K562 (cell line): ENCODE results near the gene ETFRF1. TPM values are rescaled to one million over a fixed set of nuclear protein-coding genes. Genes with fewer than 3 reads are reported as not detected.

Experiments used
- ATF1 ChIP-seq, 2 experiments: fragments of 450-650 bp in 1 of 2; IDR thresholded peaks; 2 replicates each; pipeline ENCODE4 v1.6.1; 2016; ENCODE audit warnings: missing compliant biosample characterization in 1 of 2, missing genetic modification characterization in 1 of 2
- CUX1 ChIP-seq: fragments of 200-800 bp; sonication (Bioruptor generic); IDR thresholded peaks from 2 replicates; pipeline ENCODE4 v1.6.1; 2016; ENCODE audit warnings: missing genetic modification characterization, missing compliant biosample characterization
- ETV6 ChIP-seq, 3 experiments: fragments of 150-350 bp in 1 of 3; sonication (generic) in 1 of 3; formaldehyde crosslinking in 1 of 3; IDR thresholded peaks; 2 replicates each; pipeline versions ENCODE4 v1.6.1 to v1.8.0; 2014 to 2022; ENCODE audit warnings: borderline replicate concordance in 2 of 3, low read depth in 2 of 3, antibody characterized with exemption in 1 of 3, low read length in 1 of 3, mild to moderate bottlenecking in 1 of 3, missing genetic modification reagents in 1 of 3
- HNRNPH1 ChIP-seq: fragments of 200-400 bp; formaldehyde crosslinking; optimal IDR thresholded peaks from 2 replicates; pipeline ENCODE3; 2017; ENCODE audit warnings: low read depth, mild to moderate bottlenecking, low read length, moderate library complexity
- KLF16 ChIP-seq: IDR thresholded peaks from 2 replicates; pipeline ENCODE4 v1.6.1; 2016; ENCODE audit warnings: antibody characterized with exemption
- NFRKB ChIP-seq: fragments of 450-650 bp; IDR thresholded peaks from 2 replicates; pipeline ENCODE4 v1.6.1; 2016; ENCODE audit warnings: low read depth
- RAD51 ChIP-seq: fragments of 450-650 bp; IDR thresholded peaks from 2 replicates; pipeline ENCODE4 v1.7.1; 2016; ENCODE audit warnings: low read depth, mild to moderate bottlenecking, borderline replicate concordance
- RBBP5 ChIP-seq: fragments of 200-600 bp; sonication (generic); IDR thresholded peaks from 2 replicates; pipeline ENCODE4 v1.6.1; 2012; ENCODE audit warnings: borderline replicate concordance, mild to moderate bottlenecking, low read length, control low read depth, inconsistent platforms; ENCODE audit not compliant: insufficient read depth, poor library complexity, severe bottlenecking
- SIN3A ChIP-seq, 2 experiments: fragments of 150-350 bp in 1 of 2; IDR thresholded peaks; 2 replicates each; pipeline ENCODE4 v1.6.1; 2011 to 2016; ENCODE audit warnings: borderline replicate concordance in 2 of 2, low read depth in 2 of 2, low read length in 2 of 2, mild to moderate bottlenecking in 2 of 2, moderate library complexity in 2 of 2; ENCODE audit not compliant: control insufficient read depth in 1 of 2
- SRSF9 ChIP-seq: fragments of 200-400 bp; formaldehyde crosslinking; IDR thresholded peaks from 2 replicates; pipeline ENCODE4 v1.6.1; 2017; ENCODE audit warnings: low read depth, low read length, borderline replicate concordance
- THRAP3 ChIP-seq: fragments of 450-650 bp; IDR thresholded peaks from 2 replicates; pipeline ENCODE4 v1.6.1; 2016; ENCODE audit warnings: mild to moderate bottlenecking, inconsistent platforms, borderline replicate concordance
- ZBTB17 ChIP-seq: fragments of 450-650 bp; formaldehyde crosslinking; IDR thresholded peaks from 2 replicates; pipeline ENCODE4 v1.4.0; 2020; ENCODE audit warnings: mild to moderate bottlenecking
- ZBTB7A ChIP-seq: IDR thresholded peaks from 2 replicates; pipeline ENCODE4 v1.6.1; 2011; ENCODE audit warnings: low read depth, mild to moderate bottlenecking, low read length, moderate library complexity, borderline replicate concordance; ENCODE audit not compliant: control insufficient read depth
- ZNF121 ChIP-seq: sonication (generic); formaldehyde crosslinking; conservative IDR thresholded peaks from 2 replicates; pipeline ENCODE4 v1.8.0; 2022; ENCODE audit warnings: missing genetic modification reagents
- ZNF583 ChIP-seq: fragments of 250-450 bp; sonication (Bioruptor Pico); IDR thresholded peaks from 2 replicates; pipeline ENCODE4 v1.4.0; 2020
- ZNF584 ChIP-seq: fragments of 200-800 bp; sonication (Bioruptor generic); IDR thresholded peaks from 2 replicates; pipeline ENCODE4 v1.6.1; 2016; ENCODE audit warnings: low read depth, mild to moderate bottlenecking, missing genetic modification characterization, missing compliant biosample characterization
- polyA plus RNA-seq, 8 experiments: library from polyadenylated mRNA; depleted of rRNA in 4 of 8; stranded (reverse) in 5 of 8; unstranded in 3 of 8; fragments of >200 nt; fragmentation: Nextera tagmentation in 2 of 8; fragmentation: Illumina TruSeq in 1 of 8; extraction: Ambion mirVana in 2 of 8; extraction: Trizol in 1 of 8; gene quantifications; 2 replicates each; pipeline versions ENCODE4 v1.2.1 to v1.2.3, GENCODE V29; 2011 to 2014; ENCODE audit warnings: inconsistent platforms in 1 of 8, missing spikeins in 1 of 8
- total RNA-seq, 7 experiments: library from RNA; depleted of rRNA in 6 of 7; stranded (reverse); fragments of >200 nt in 6 of 7; fragmentation: Illumina TruSeq in 2 of 7; extraction: Trizol in 2 of 7; gene quantifications; 2 replicates each; pipeline versions ENCODE4 v1.2.1 to v1.2.3, GENCODE V29; 2011 to 2021; ENCODE audit warnings: low replicate concordance in 1 of 7
- TF ChIP-seq, protein P1 (sequence below), 2 experiments: fragments of 450-650 bp; IDR thresholded peaks; 2 replicates each; pipeline ENCODE4 v1.6.1; 2016
- TF ChIP-seq, protein P2 (sequence below): fragments of 450-650 bp; IDR thresholded peaks from 2 replicates; pipeline ENCODE4 v1.7.0; 2016; ENCODE audit warnings: borderline replicate concordance

Gene ETFRF1
- total and polyA plus RNA-seq, 9 of the 15 experiments (the other 6 are each of a cell fraction or from before 2014, with no cell fraction given), result 16.1 to 107 (median 33.7) TPM

DNA sequence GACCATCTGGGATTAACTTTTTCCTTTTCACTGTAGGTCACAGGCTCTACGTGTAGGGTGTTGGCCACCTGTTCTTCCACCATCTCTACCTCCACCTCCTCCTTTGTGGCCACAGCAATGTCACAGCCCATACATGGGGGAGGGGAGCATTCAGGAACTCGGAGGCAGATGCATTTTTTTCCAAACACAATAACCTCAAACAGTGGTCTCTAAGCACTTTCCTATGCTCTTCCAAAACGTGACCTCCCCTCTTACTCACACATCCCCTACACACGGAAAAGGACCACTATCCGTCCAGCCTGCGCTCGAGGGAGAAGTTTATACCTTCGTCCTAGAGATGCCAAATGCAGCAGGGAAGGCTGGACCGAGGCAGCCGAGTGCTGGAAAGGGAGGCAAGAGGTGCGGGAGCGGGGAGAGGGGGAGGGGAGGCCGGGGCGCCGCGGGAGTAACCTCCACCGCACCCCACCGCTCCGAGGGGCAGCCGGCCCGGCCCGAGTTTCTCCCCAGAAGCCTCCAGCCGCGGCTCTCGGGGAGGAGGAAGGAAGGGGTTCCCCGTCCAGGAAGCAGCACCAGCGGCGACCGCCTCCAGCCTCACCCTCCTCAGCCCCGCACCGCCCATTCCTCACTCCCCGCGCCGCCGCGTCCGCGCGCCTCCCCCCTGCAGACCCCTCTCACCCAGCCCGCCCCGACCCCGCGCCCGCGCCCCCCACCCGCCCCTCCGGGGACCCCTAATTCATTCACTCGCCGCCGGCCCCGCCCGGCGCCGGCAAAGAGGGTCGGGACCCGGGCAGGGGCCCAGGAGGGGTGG lies 55.1 kb downstream of the ETFRF1 start (continued):
- TF ChIP-seq THRAP3 (no peak), ZNF584 (CRISPR knock-in tag) (no peak), ZBTB17 (CRISPR knock-in tag) (peak; percentile 83), ATF1 (CRISPR knock-in tag; IDR thresholded peaks at IDR 0.05) (no peak), ATF1 (tag; IDR thresholded peaks at IDR 0.05) (no peak), RBBP5 (peak; percentile 16), SIN3A (IDR thresholded peaks at IDR 0.05; ENCODE audit: borderline replicate concordance in 2 of 2, control insufficient read depth in 1 of 2, low read depth in 2 of 2, low read length in 2 of 2) (0 out of 4 replicates have a peak, but pooled peaks of 1 of the 2 experiments have one; percentile 1), SRSF9 (no peak), CUX1 (no peak), ZBTB7A (peak; percentile 68; the same call in 1 of the 2 replicates), RAD51 (no peak), NFRKB (no peak), KLF16 (no peak), HNRNPH1 (no peak), ZNF583 (CRISPR knock-in tag) (no peak), ETV6 (IDR thresholded peaks at IDR 0.05; ENCODE audit: borderline replicate concordance in 1 of 2, low read depth in 2 of 2, low read length in 1 of 2) (no peak), ETV6 (CRISPR knock-in tag; IDR thresholded peaks at IDR 0.05; ENCODE audit: borderline replicate concordance) (no peak), ZNF121 (CRISPR knock-in tag) (no peak)
- TF ChIP-seq, protein P1, sequence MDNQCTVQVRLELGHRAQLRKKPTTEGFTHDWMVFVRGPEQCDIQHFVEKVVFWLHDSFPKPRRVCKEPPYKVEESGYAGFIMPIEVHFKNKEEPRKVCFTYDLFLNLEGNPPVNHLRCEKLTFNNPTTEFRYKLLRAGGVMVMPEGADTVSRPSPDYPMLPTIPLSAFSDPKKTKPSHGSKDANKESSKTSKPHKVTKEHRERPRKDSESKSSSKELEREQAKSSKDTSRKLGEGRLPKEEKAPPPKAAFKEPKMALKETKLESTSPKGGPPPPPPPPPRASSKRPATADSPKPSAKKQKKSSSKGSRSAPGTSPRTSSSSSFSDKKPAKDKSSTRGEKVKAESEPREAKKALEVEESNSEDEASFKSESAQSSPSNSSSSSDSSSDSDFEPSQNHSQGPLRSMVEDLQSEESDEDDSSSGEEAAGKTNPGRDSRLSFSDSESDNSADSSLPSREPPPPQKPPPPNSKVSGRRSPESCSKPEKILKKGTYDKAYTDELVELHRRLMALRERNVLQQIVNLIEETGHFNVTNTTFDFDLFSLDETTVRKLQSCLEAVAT (IDR thresholded peaks at IDR 0.05), result 0 out of 4 replicates have a peak, but pooled peaks of 1 of the 2 experiments have one; percentile 14
- TF ChIP-seq, protein P2, sequence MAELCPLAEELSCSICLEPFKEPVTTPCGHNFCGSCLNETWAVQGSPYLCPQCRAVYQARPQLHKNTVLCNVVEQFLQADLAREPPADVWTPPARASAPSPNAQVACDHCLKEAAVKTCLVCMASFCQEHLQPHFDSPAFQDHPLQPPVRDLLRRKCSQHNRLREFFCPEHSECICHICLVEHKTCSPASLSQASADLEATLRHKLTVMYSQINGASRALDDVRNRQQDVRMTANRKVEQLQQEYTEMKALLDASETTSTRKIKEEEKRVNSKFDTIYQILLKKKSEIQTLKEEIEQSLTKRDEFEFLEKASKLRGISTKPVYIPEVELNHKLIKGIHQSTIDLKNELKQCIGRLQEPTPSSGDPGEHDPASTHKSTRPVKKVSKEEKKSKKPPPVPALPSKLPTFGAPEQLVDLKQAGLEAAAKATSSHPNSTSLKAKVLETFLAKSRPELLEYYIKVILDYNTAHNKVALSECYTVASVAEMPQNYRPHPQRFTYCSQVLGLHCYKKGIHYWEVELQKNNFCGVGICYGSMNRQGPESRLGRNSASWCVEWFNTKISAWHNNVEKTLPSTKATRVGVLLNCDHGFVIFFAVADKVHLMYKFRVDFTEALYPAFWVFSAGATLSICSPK, result no peak
